Measurements from ENCODE around the gene KLHL29. TPM values are rescaled to one million over a fixed set of nuclear protein-coding genes. Genes with fewer than 3 reads are reported as not detected.

The KLHL29 gene
- total RNA-seq, 1 experiment from 2014 or later, result 2.4 TPM

DNA sequence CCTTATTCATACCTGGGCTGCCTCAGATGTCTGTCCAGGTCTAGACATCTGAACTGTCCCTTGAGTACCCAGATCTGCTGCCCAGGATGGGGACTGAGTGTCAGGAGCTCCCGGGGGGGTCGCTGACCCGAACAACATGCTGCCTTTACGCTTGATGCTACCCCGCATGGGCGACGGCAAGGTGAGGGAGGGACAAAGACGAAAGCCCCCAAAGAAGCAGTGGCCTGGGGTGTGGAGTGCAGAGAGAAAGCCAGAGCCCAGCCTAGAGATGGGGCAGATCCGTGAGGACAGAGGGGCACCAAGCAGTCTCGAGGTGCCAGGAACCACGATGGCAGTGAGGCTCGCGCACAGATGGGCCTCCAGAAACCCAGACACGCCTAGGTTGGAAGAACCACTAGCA, 307.3 kb downstream of the KLHL29 start:
- Mint-ChIP-seq H3K27me3 (ENCODE audit: low read depth) (no peaks in the 10 kb centered on the region), H3K27ac (peak overlapping the region in 1 of 3 experiments; percentile 87; a peak in 2 of 7 replicates), H3K4me3 (no peak overlapping the region), H3K9me3 (no peaks in the 10 kb centered on the region), H3K4me1 (peaks cover 5 to 13% of the 10 kb centered on the region in 2 experiments), H3K36me3 (ENCODE audit: insufficient read depth in 1 of 3, low read depth in 3 of 3) (peaks cover 0 to 2% (median 0%) of the 10 kb centered on the region in 3 experiments; a peak in 3 of 7 replicates)
- Histone ChIP-seq H3K18ac (ENCODE audit: insufficient read length, low read depth, low read length) (no peak overlapping the region), H2BK12ac (ENCODE audit: insufficient read length, low read depth, low read length) (no peak overlapping the region), H2AK5ac (ENCODE audit: insufficient read length, low read length) (no peak overlapping the region), H3K27ac (ENCODE audit: insufficient read length, low read depth, low read length) (no peak overlapping the region), H3K23ac (ENCODE audit: insufficient read length, low read depth, low read length) (no peak overlapping the region), H3T11ph (ENCODE audit: low read length) (no peak overlapping the region), H3K4me2 (ENCODE audit: insufficient read depth, insufficient read length, low read length) (no peak overlapping the region), H4K8ac (replicated peaks; ENCODE audit: insufficient read length, low read depth, low read length) (no peak overlapping the region), H2AFZ (ENCODE audit: low read length) (no peak overlapping the region), H3K4ac (ENCODE audit: low read depth, low read length) (no peak overlapping the region), H3K56ac (ENCODE audit: insufficient read length, low read depth, low read length) (no peak overlapping the region), H3K9ac (ENCODE audit: extremely low read depth, insufficient read length, low read length) (no peak overlapping the region), H3K79me1 (ENCODE audit: insufficient read depth, low read depth, low read length, poor library complexity, severe bottlenecking) (no peaks in the 10 kb centered on the region), H3K23me2 (ENCODE audit: insufficient read length, low read depth, low read length, poor library complexity, severe bottlenecking) (no peaks in the 10 kb centered on the region), H4K91ac (ENCODE audit: insufficient read length, low read depth, low read length) (no peak overlapping the region), H2BK5ac (ENCODE audit: insufficient read length, low read length) (no peak overlapping the region), H2BK20ac (ENCODE audit: low read depth, low read length, poor library complexity, severe bottlenecking) (no peak overlapping the region), H2BK15ac (ENCODE audit: low read depth, low read length) (no peak overlapping the region), H4K20me1 (ENCODE audit: control insufficient read depth, insufficient read depth, insufficient read length) (no peaks in the 10 kb centered on the region), H3K27me3 (ENCODE audit: insufficient read depth, low read length) (no peaks in the 10 kb centered on the region), H3K14ac (ENCODE audit: insufficient read depth, low read length) (no peak overlapping the region; the same call in 1 of the 2 replicates), H3K9me3 (ENCODE audit: control insufficient read depth, low read depth, low read length) (no peaks in the 10 kb centered on the region), H3K4me1 (ENCODE audit: insufficient read depth, low read length) (no peaks in the 10 kb centered on the region), H3K79me2 (ENCODE audit: insufficient read depth, low read length) (no peaks in the 10 kb centered on the region), H2BK120ac (ENCODE audit: low read depth, low read length, poor library complexity, severe bottlenecking) (no peak overlapping the region), H4K5ac (ENCODE audit: insufficient read length, low read depth, low read length) (no peak overlapping the region)
- no peak for DNase-seq
- TF ChIP-seq, protein P1, sequence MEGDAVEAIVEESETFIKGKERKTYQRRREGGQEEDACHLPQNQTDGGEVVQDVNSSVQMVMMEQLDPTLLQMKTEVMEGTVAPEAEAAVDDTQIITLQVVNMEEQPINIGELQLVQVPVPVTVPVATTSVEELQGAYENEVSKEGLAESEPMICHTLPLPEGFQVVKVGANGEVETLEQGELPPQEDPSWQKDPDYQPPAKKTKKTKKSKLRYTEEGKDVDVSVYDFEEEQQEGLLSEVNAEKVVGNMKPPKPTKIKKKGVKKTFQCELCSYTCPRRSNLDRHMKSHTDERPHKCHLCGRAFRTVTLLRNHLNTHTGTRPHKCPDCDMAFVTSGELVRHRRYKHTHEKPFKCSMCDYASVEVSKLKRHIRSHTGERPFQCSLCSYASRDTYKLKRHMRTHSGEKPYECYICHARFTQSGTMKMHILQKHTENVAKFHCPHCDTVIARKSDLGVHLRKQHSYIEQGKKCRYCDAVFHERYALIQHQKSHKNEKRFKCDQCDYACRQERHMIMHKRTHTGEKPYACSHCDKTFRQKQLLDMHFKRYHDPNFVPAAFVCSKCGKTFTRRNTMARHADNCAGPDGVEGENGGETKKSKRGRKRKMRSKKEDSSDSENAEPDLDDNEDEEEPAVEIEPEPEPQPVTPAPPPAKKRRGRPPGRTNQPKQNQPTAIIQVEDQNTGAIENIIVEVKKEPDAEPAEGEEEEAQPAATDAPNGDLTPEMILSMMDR (conservative IDR thresholded peaks at IDR 0.05), result no peak
- WGBS (ENCODE audit: extremely low coverage, insufficient read length, low lambda C conversion rate), result no CpG with 5 or more reads among the region's 14 CpGs
